Small intestine (tissue), 7 donors: ENCODE data around the gene KLHDC4. TPM values are rescaled to one million over a fixed set of nuclear protein-coding genes. Genes with fewer than 3 reads are reported as not detected.

Experiments
- DNase-seq, 2 donors: peaks; one replicate each; pipeline versions ENCODE4 v3.0.0 to v3.0.0-alpha.2; 2013
- FAIRE-seq: peaks from 2 replicates; lab custom pipeline; 2012; peaks lifted over from hg19 to GRCh38; lab: Jason Lieb, UNC
- H3K27ac ChIP-seq, 3 donors: one replicate each; pipeline ENCODE4 v1.5.1; 2013; ENCODE audit warnings: low read length in 2 of 3, mild to moderate bottlenecking in 2 of 3, control low read depth in 1 of 3, inconsistent platforms in 1 of 3, low read depth in 1 of 3, moderate library complexity in 1 of 3
- H3K27me3 ChIP-seq, 3 donors: one replicate each; pipeline ENCODE4 v1.6.1; 2013; ENCODE audit warnings: low read length in 3 of 3, inconsistent platforms in 1 of 3; ENCODE audit not compliant: control insufficient read depth in 3 of 3, insufficient read depth in 3 of 3
- H3K36me3 ChIP-seq, 3 donors: one replicate each; pipeline ENCODE4 v1.6.1; 2013; ENCODE audit warnings: low read length in 3 of 3, inconsistent platforms in 1 of 3, low read depth in 1 of 3, mild to moderate bottlenecking in 1 of 3, moderate library complexity in 1 of 3; ENCODE audit not compliant: control insufficient read depth in 3 of 3, insufficient read depth in 2 of 3
- H3K4me1 ChIP-seq, 3 donors: one replicate each; pipeline ENCODE4 v1.6.1; 2013; ENCODE audit warnings: low read length in 2 of 3, inconsistent platforms in 1 of 3, low read depth in 1 of 3, mild to moderate bottlenecking in 1 of 3, moderate library complexity in 1 of 3; ENCODE audit not compliant: control insufficient read depth in 3 of 3, insufficient read depth in 2 of 3
- H3K4me3 ChIP-seq, 3 donors: one replicate each; pipeline ENCODE4 v1.5.1; 2013; ENCODE audit warnings: low read length in 3 of 3, control low read depth in 1 of 3, inconsistent platforms in 1 of 3, low read depth in 1 of 3, mild to moderate bottlenecking in 1 of 3, moderate library complexity in 1 of 3
- H3K9me3 ChIP-seq, 2 donors: one replicate each; pipeline ENCODE4 v1.6.1; 2013; ENCODE audit warnings: low read depth in 1 of 2, low read length in 1 of 2; ENCODE audit not compliant: control insufficient read depth in 2 of 2, insufficient read depth in 1 of 2
- WGBS, 3 donors: extraction: QIAGEN DNeasy Blood & Tissue Kit; methylation state at CpG; one replicate each; pipeline ENCODE4 v1.1.7; 2013; 5-methylcytosine and 5-hydroxymethylcytosine counted together
- polyA plus RNA-seq, 4 donors: library from polyadenylated mRNA; stranded (reverse) in 3 of 4; unstranded in 1 of 4; fragments of 200-250 nt in 3 of 4; fragments of 120-200 nt in 1 of 4; gene quantifications; one replicate each; pipeline versions ENCODE4 v1.2.1 to v1.2.3, GENCODE V29; 2013
- donor health status: healthy with polysubstance abuse.
- donor health status: control.
- donor health status: control.
- donor health status: Bipolar disorder and iron deficiency.
- donor health status: healthy.

Gene KLHDC4
- polyA plus RNA-seq, 4 donors = 25.9 to 35.1 (median 29.9) TPM

- DNase-seq (no peak), FAIRE-seq (no peak)
- Histone ChIP-seq H3K27me3 (no peaks in the 10 kb centered on the region), H3K36me3 (peaks cover 16 to 74% (median 17%) of the 10 kb centered on the region in 3 donors), H3K27ac (no peak overlapping the region), H3K4me1 (no peaks in the 10 kb centered on the region), H3K9me3 (no peaks in the 10 kb centered on the region), H3K4me3 (no peak overlapping the region)
- WGBS, 3 donors = 86 to 94% (median 93%) methylated on average over 17 of the region's 17 CpGs
These were observed 22.9 kb downstream of the KLHDC4 start for GRCh38 chr16:87742781-87743490.

GRCh38 chr16:87741700-87742415 is 23.9 kb downstream of the KLHDC4 start:
- WGBS, 3 donors = 86 to 93% (median 91%) methylated on average over 16 of the region's 16 CpGs
- no peaks in the 10 kb centered on the region for H3K9me3 ChIP-seq
- no peak overlapping the region for H3K27ac ChIP-seq
- H3K4me3 ChIP-seq = no peak overlapping the region
- no peaks in the 10 kb centered on the region for H3K27me3 ChIP-seq
- peaks cover 8 to 68% (median 12%) of the 10 kb centered on the region in 3 donors for H3K36me3 ChIP-seq
- DNase-seq (no peak), FAIRE-seq (no peak)
- no peaks in the 10 kb centered on the region for H3K4me1 ChIP-seq

- WGBS, 3 donors = 86 to 95% (median 91%) methylated on average over 11 of the region's 11 CpGs
- FAIRE-seq (no peak), DNase-seq (no peak)
- no peaks in the 10 kb centered on the region for H3K27me3 ChIP-seq
- H3K27ac ChIP-seq = no peak overlapping the region
- H3K36me3 ChIP-seq = peaks cover 3 to 65% (median 11%) of the 10 kb centered on the region in 3 donors
- H3K4me3 ChIP-seq = no peak overlapping the region
- H3K4me1 ChIP-seq = no peaks in the 10 kb centered on the region
- H3K9me3 ChIP-seq = no peaks in the 10 kb centered on the region
These were observed 24.8 kb downstream of the KLHDC4 start for GRCh38 chr16:87740909-87741424.

GRCh38 chr16:87740441-87740840 is 25.3 kb downstream of the KLHDC4 start:
- peaks cover 3 to 61% (median 11%) of the 10 kb centered on the region in 3 donors for H3K36me3 ChIP-seq
- no peak for FAIRE-seq
- no peaks in the 10 kb centered on the region for H3K4me1 ChIP-seq
- DNase-seq = no peak
- no peak overlapping the region for H3K27ac ChIP-seq
- no peaks in the 10 kb centered on the region for H3K27me3 ChIP-seq
- WGBS, 3 donors = 84 to 96% (median 94%) methylated on average over 8 of the region's 8 CpGs
- no peak overlapping the region for H3K4me3 ChIP-seq
- H3K9me3 ChIP-seq = no peaks in the 10 kb centered on the region

- Histone ChIP-seq H3K4me3 (no peak overlapping the region), H3K27me3 (no peaks in the 10 kb centered on the region), H3K27ac (no peak overlapping the region), H3K9me3 (no peaks in the 10 kb centered on the region), H3K36me3 (peaks cover 3 to 57% (median 11%) of the 10 kb centered on the region in 3 donors), H3K4me1 (no peaks in the 10 kb centered on the region)
- FAIRE-seq (no peak), DNase-seq (no peak)
- 94 to 95% (median 95%) methylated on average over 8 of the region's 8 CpGs for WGBS, 3 donors
These were observed 26.0 kb downstream of the KLHDC4 start for GRCh38 chr16:87739801-87740200.

GRCh38 chr16:87736008-87736382 is 29.8 kb downstream of the KLHDC4 start:
- Histone ChIP-seq H3K4me3 (no peak overlapping the region), H3K27ac (no peak overlapping the region), H3K9me3 (no peaks in the 10 kb centered on the region), H3K36me3 (peaks cover 1 to 47% (median 6%) of the 10 kb centered on the region in 3 donors), H3K27me3 (no peaks in the 10 kb centered on the region), H3K4me1 (no peaks in the 10 kb centered on the region)
- WGBS, 3 donors = 89 to 97% (median 92%) methylated on average over 12 of the region's 12 CpGs
- DNase-seq = no peak
- no peak for FAIRE-seq

- H3K27me3 ChIP-seq = no peaks in the 10 kb centered on the region
- WGBS, 3 donors = 87 to 94% (median 94%) methylated on average over 21 to 23 of the region's 23 CpGs
These were observed 30.3 kb downstream of the KLHDC4 start for GRCh38 chr16:87735270-87736007.

GRCh38 chr16:87734644-87735043 is 31.1 kb downstream of the KLHDC4 start:
- no peak overlapping the region for H3K27ac ChIP-seq
- FAIRE-seq = no peak
- H3K36me3 ChIP-seq = peaks cover 0 to 42% (median 3%) of the 10 kb centered on the region in 3 donors
- no peak overlapping the region for H3K4me3 ChIP-seq
- 85 to 90% (median 86%) methylated on average over 10 to 14 of the region's 14 CpGs for WGBS, 3 donors
- no peaks in the 10 kb centered on the region for H3K9me3 ChIP-seq
- no peak for DNase-seq
- H3K4me1 ChIP-seq = no peaks in the 10 kb centered on the region
- no peaks in the 10 kb centered on the region for H3K27me3 ChIP-seq

More at GRCh38 chr16:87735270-87736007, 30.3 kb downstream of the KLHDC4 start:
- Histone ChIP-seq H3K27ac (no peak overlapping the region), H3K36me3 (peaks cover 0 to 42% (median 3%) of the 10 kb centered on the region in 3 donors), H3K9me3 (no peaks in the 10 kb centered on the region), H3K4me1 (no peaks in the 10 kb centered on the region), H3K4me3 (no peak overlapping the region)
- no peak for DNase-seq
- no peak for FAIRE-seq
